ENCODE data around the gene RCSD1. TPM values are rescaled to one million over a fixed set of nuclear protein-coding genes. Genes with fewer than 3 reads are reported as not detected.
"Not testable (repeated sequence)": the region's sequence is repeated elsewhere in the genome, so short reads cannot be mapped to it uniquely, and the experiment has no call there.

The RCSD1 gene
- total RNA-seq, 2 experiments from 2014 or later, result 131 to 133 TPM

DNA sequence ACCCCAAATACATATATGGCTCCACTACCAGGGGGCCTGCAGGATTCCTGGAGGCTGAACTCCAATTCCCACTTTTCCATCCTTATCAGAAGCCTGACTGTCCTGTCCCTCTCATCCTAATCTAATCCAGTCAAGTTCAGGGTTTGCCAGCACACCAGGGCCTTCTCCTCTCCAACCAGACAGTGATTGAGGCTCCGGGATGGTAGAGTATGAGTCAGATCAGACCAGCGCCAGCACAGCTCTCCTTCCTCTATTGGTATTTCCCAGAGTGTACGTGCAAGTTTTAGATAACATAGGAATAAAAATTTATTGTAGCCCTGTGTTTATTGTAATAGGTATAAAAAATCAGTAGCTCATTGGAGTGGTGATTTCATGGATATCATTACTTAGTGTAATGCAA is 24.5 kb upstream of the RCSD1 start:
- no peak overlapping the region for H3K4me3 Mint-ChIP-seq
- no peak for ATAC-seq (ENCODE audit: low read depth)

DNA sequence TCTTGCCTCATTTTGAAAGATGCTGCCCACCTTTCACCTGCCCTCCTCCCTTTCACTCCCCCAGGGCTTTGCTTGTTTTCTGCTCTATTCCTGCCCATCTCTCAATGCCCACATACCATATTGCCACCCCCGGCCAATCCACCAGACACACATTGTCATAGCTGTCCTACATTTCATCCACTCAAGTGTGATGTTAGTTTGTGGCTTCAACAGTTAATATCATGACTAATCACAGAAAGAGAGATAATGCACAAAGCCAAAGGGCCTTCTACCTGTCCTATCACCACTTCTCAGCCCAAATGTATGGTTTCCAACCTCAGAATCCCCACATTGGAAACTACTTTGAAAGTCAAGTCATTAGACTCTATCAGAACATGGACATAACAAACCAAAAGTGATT is 18.0 kb upstream of the RCSD1 start:
- Mint-ChIP-seq H3K9me3 (peaks cover 21% of the 10 kb centered on the region), H3K4me3 (no peak overlapping the region), H3K36me3 (peaks cover 41% of the 10 kb centered on the region), H3K27ac (peak overlapping the region; percentile 0), H3K4me1 (peaks cover 15% of the 10 kb centered on the region), H3K27me3 (no peaks in the 10 kb centered on the region)
- ATAC-seq (ENCODE audit: low read depth) (no peak), DNase-seq (no peak)
- POLR2A ChIA-PET, result interaction anchor here (0.9 kb wide), 1 partner anchor 12 kb away, joined by 3 read pairs; no protein-coding TSS in a partner anchor

More for the DNA sequence above, 24.5 kb upstream of the RCSD1 start:
- DNase-seq, result no peak
- Mint-ChIP-seq H3K27ac (no peak overlapping the region), H3K4me1 (peaks cover 29% of the 10 kb centered on the region), H3K36me3 (peaks cover 27% of the 10 kb centered on the region), H3K9me3 (peaks cover 19% of the 10 kb centered on the region), H3K27me3 (no peaks in the 10 kb centered on the region)
- POLR2A ChIA-PET, result no interaction called here

DNA sequence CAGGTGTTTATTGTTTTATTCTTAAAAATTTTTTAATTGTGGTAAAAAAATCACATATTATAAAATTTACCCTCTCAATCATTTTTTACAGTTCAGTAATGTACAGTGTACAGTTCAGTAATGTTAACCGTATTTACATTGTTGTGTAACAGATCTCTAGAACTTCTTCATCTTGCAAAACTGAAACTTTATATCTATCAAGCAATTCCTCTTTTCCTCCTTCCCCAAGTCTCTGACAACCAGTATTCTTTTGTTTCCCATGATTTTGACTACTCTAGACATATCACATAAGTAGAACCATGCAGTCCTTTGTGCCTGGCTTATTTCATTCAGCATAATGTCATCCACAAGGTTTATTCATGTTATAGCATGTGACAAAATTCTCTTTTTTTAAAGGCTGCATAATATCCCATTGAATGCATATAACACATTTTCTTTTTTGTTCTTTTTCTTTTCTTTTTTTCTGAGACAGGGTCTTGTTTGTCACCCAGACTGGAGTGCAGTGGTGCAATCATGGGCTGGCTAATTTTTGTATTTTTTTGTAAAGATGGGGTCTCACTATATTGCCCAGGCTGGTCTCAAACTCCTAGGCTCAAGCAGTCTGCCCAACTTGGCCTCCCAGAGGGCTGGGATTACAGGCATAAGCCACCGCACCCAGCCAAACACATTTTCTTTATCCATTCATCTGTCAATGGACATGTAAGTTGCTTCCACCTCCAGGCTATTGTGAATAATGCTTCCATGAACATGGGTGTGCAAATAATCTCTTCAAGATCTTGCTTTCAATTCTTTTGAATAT is 17.2 kb upstream of the RCSD1 start:
- no peak for DNase-seq
- ATAC-seq (ENCODE audit: low read depth), result no peak
- peaks cover 20% of the 10 kb centered on the region for H3K9me3 Mint-ChIP-seq
- peaks cover 23% of the 10 kb centered on the region for H3K4me1 Mint-ChIP-seq
- no peak overlapping the region for H3K4me3 Mint-ChIP-seq
- H3K36me3 Mint-ChIP-seq, result peaks cover 37% of the 10 kb centered on the region
- H3K27me3 Mint-ChIP-seq, result no peaks in the 10 kb centered on the region
- H3K27ac Mint-ChIP-seq, result no peak overlapping the region
- POLR2A ChIA-PET, result no interaction called here

DNA sequence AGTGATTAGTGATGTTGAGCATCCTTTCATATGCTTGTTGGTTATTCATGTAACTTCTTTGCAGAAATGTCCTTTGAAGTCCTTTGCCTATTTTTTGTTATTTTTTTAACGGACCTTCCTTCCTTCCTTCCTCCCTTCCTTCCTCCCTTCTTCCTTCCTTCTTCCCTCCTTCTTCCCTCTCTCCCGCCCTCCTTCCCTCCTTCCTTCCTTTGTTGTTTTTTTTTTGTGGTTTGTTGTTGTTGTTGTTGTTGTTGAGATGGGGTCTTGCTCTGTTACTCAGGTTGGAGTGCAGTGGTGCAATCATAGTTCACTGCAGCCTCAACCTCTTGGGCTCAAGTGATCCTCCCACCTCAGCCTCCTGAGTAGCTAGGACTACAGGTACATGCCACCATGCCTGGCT is 16.0 kb upstream of the RCSD1 start:
- Mint-ChIP-seq H3K36me3 (peaks cover 30% of the 10 kb centered on the region), H3K4me1 (peaks cover 34% of the 10 kb centered on the region), H3K9me3 (peaks cover 16% of the 10 kb centered on the region)
- DNase-seq; H3K27me3 Mint-ChIP-seq; H3K27ac Mint-ChIP-seq; ATAC-seq (ENCODE audit: low read depth); H3K4me3 Mint-ChIP-seq: not testable (repeated sequence)
- POLR2A ChIA-PET, result interaction anchor here (6.0 kb wide), 1 partner anchor 15 kb away, joined by 92 read pairs; the partner anchor contains the start of gene RCSD1

DNA sequence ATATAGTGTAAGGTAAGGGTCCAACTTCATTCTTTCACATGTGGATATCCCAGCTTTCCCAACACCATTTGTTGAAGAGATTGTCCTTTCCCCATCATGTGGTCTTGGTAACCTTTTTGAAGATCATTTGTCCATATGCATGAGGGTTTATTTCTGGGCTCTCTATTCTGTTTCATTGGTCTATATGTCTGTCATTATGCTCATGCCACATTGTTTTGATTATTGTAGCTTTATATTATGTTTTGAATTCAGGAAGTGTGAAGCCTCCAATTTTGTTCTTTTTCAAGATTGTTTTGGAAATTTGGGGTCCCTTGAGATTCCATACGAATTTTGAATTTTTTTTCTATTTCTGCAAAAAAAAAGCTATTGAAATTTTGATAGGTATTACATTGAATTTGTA is 15.2 kb upstream of the RCSD1 start:
- DNase-seq, result no peak
- no peak overlapping the region for H3K27ac Mint-ChIP-seq
- POLR2A ChIA-PET, result interaction anchor here (3.3 to 6.0 kb wide), 2 partner anchors 14 kb away, joined by 15 to 92 read pairs; partner anchors contain the start of gene RCSD1
- H3K9me3 Mint-ChIP-seq, result peaks cover 10% of the 10 kb centered on the region
- H3K4me3 Mint-ChIP-seq, result no peak overlapping the region
- peaks cover 37% of the 10 kb centered on the region for H3K4me1 Mint-ChIP-seq
- H3K36me3 Mint-ChIP-seq, result peaks cover 25% of the 10 kb centered on the region
- no peaks in the 10 kb centered on the region for H3K27me3 Mint-ChIP-seq
- no peak for ATAC-seq (ENCODE audit: low read depth)

DNA sequence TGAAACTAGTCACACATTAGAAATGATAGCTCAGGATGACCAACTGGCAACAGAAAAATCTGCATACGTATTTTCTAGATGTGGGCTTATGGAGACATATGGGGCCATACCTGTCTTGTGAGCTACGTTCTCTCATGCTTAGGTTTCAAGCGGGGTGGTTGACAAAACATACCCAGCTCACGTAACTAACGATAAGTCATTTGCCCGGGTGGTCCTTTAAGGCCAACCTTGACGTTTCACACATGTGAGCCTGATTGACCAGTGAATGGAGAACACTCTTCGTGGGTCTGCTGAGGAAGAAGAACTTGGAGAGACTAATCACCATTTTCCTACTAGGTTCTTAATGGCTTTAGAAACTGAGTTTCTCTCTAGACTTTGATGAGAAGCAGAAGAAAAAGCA is 13.5 kb upstream of the RCSD1 start:
- Mint-ChIP-seq H3K9me3 (peaks cover 7% of the 10 kb centered on the region), H3K27me3 (no peaks in the 10 kb centered on the region), H3K36me3 (peaks cover 23% of the 10 kb centered on the region), H3K27ac (peak overlapping the region; percentile 94), H3K4me3 (peak overlapping the region; percentile 83), H3K4me1 (peaks cover 46% of the 10 kb centered on the region)
- no peak for DNase-seq
- no peak for ATAC-seq (ENCODE audit: low read depth)
- POLR2A ChIA-PET, result interaction anchor here (1.2 to 6.0 kb wide), 5 partner anchors 13 to 740 kb away, joined by 3 to 92 read pairs (median 7); partner anchors contain the start of genes DCAF6, RCSD1 and TADA1

DNA sequence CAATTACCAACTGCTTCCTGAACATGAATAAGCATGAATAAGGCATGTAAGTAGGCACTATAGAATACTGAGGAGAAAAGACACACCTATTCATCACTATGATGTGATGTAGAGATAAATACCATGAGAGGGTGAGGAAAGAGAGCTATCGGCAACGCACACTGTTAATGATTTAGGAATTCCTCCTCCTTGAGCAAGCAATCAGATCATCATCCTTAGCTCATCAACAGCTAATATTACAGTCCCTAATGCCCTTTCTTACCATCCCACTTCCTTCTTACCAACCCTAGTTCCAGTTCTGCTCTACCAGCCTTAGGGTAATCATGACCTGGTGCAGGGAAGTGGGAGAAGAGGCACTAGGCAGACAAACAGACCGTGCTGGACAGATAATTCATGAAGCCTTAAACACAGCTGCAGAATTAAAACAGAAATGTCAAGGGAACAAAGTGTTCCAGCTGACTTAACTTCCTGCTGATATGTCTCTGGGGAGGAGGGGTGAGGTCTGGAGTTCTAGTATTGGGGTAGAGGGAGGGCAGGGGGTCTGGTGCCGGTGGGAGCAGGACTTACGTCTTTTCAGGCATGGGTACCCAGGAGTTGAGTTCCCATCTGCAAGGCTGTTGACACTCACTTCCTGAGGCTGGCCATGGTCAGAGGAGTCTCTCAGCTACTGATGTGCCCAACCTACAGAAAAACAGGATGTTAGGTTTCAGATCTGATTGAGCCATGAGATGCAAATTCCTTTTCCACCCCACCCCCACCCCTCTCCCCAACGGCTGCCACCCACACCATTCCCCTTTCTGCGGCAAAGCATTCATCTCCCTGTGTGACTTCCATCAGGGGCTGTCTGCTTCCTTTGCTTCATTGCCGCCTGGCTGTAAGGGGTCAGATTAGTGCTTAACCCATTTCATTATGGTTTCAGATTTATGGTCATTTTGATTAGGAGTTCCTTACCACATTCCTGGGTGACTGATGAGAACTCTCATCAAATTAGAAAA is 12.6 kb upstream of the RCSD1 start:
- H3K9me3 Mint-ChIP-seq, result peaks cover 7% of the 10 kb centered on the region
- DNase-seq, result peak; percentile 44
- H3K27me3 Mint-ChIP-seq, result no peaks in the 10 kb centered on the region
- peaks cover 49% of the 10 kb centered on the region for H3K4me1 Mint-ChIP-seq
- peak; percentile 81 for ATAC-seq (ENCODE audit: low read depth)
- H3K4me3 Mint-ChIP-seq, result peak overlapping the region; percentile 83
- peaks cover 18% of the 10 kb centered on the region for H3K36me3 Mint-ChIP-seq
- peak overlapping the region; percentile 94 for H3K27ac Mint-ChIP-seq
- POLR2A ChIA-PET, result interaction anchor here (0.6 to 6.0 kb wide), 7 partner anchors 12 to 741 kb away, joined by 3 to 92 read pairs (median 3); partner anchors contain the start of genes DCAF6, RCSD1 and TADA1

DNA sequence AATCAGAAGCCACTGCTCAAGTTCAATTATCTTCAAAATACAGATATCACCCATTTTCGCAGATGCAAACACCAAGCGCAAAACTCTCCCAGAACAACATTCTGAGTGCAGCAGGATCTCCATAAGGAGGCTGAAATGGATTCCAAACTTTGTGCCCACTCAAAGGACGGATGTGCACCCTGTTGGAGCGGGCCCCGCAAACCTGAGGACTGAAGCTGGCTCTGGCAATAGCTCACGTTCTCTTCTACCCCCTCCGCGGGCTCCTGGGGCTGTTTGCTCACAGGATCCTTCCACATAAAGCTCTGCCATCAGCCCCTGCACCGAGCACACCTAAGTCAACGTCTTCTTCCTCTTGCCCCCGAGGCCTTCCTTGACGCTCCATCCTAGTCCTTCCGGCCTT is 11.7 kb upstream of the RCSD1 start:
- H3K36me3 Mint-ChIP-seq, result peaks cover 19% of the 10 kb centered on the region
- H3K27me3 Mint-ChIP-seq, result no peaks in the 10 kb centered on the region
- peaks cover 53% of the 10 kb centered on the region for H3K4me1 Mint-ChIP-seq
- POLR2A ChIA-PET, result interaction anchor here (0.8 to 6.0 kb wide), 2 partner anchors 8 to 11 kb away, joined by 3 to 92 read pairs; partner anchors contain the start of gene RCSD1
- DNase-seq (no peak), ATAC-seq (ENCODE audit: low read depth) (no peak)
- peak overlapping the region; percentile 83 for H3K4me3 Mint-ChIP-seq
- peaks cover 5% of the 10 kb centered on the region for H3K9me3 Mint-ChIP-seq
- H3K27ac Mint-ChIP-seq, result peak overlapping the region; percentile 94

DNA sequence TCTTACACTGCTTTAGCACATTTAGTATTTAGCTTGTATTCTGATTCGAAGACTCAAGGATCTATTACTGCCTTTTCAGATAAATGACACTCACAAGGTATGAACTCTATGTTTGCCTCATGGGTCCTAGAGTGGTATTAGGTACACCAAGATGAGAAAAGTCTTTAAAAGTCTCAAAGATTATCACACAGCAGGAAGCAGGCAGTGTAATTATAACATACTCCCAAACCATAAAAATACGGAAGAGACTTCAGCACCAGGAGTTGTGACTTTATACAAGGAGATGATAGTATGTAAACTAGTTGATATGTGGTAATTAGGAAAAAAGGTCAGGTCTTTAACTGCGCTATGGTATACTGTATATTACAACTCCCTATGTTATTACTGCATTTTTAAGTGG is 11.2 kb upstream of the RCSD1 start:
- peaks cover 55% of the 10 kb centered on the region for H3K4me1 Mint-ChIP-seq
- H3K27ac Mint-ChIP-seq, result peak overlapping the region; percentile 94
- peaks cover 5% of the 10 kb centered on the region for H3K9me3 Mint-ChIP-seq
- no peak for DNase-seq
- ATAC-seq (ENCODE audit: low read depth), result no peak
- H3K27me3 Mint-ChIP-seq, result no peaks in the 10 kb centered on the region
- peak overlapping the region; percentile 0 for H3K4me3 Mint-ChIP-seq
- peaks cover 19% of the 10 kb centered on the region for H3K36me3 Mint-ChIP-seq
- POLR2A ChIA-PET, result interaction anchor here (0.8 to 6.0 kb wide), 2 partner anchors 8 to 10 kb away, joined by 3 to 92 read pairs; partner anchors contain the start of gene RCSD1

DNA sequence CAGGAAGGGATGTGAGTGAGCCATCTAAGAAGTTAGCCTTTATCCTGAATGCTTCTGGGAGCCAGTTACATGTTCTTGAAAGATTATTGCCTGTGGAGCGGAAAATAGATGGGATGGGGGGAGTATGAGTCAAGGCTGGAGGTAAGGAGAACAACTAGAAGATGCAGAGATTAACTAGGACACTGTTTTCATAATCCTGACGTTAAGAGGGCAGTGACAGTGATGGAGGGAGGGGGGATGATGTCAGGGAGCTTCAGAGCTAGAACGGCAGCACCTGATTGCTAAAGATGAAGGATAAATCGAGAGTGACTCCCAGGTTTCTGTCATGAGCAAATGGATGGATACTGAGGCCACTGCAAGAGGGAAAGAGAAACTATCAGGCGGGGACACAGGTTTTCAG is 10.0 kb upstream of the RCSD1 start:
- Mint-ChIP-seq H3K4me1 (peaks cover 60% of the 10 kb centered on the region), H3K4me3 (no peak overlapping the region), H3K9me3 (peaks cover 9% of the 10 kb centered on the region), H3K36me3 (peaks cover 16% of the 10 kb centered on the region), H3K27ac (no peak overlapping the region), H3K27me3 (no peaks in the 10 kb centered on the region)
- POLR2A ChIA-PET, result no interaction called here
- ATAC-seq (ENCODE audit: low read depth), result no peak
- DNase-seq, result no peak

DNA sequence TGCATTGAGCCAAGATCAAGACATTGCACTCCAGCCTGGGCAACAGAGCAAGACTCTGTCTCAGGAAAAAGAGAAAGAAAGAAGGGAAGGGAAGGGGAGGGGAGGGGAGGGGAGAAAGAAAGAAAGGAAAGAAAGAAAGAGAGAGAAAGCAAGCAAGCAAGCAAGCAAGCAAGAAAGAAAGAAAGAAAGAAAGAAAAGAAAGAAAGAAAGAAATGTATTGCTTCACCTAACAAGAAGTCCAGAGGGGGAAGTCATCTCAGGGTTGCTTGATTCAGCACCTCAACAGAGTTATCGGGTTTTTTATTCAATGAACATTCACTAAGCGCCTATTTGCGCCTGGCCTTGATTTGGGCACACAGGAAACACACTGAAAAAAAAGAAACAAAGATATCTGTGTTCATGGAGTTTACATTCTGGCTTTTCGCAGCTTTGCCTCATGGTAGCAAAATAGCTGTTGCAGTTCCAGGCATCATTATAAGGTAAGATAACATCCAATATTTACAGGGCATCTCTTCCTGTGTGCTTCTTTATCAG is 8.2 kb upstream of the RCSD1 start:
- no peak for DNase-seq
- Mint-ChIP-seq H3K4me1 (peaks cover 67% of the 10 kb centered on the region), H3K36me3 (peaks cover 18% of the 10 kb centered on the region), H3K4me3 (peak overlapping the region; percentile 38), H3K9me3 (peaks cover 6% of the 10 kb centered on the region), H3K27me3 (no peaks in the 10 kb centered on the region), H3K27ac (no peak overlapping the region)
- ATAC-seq (ENCODE audit: low read depth), result no peak
- POLR2A ChIA-PET, result no interaction called here

DNA sequence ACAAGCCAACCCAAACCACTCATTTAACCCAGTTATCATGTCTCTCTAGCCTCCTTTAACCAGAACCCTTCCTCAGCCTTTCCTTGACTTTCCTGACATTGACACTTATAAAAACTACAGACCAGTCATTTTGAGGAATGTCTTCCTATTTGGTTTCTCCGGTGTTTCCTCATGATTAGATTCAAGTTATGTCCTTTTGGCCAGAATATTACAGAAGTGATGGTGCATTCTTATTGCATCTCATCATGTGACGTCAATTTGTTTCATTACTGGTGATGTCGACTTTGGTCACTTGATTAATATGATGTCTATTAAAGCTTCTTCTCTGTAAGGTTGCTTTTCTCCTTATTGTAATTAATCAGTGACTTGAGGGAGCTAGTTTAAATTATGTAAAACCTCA is 6.1 kb upstream of the RCSD1 start:
- Mint-ChIP-seq H3K27ac (no peak overlapping the region), H3K9me3 (peaks cover 6% of the 10 kb centered on the region), H3K4me1 (peaks cover 62% of the 10 kb centered on the region), H3K36me3 (peaks cover 18% of the 10 kb centered on the region), H3K27me3 (no peaks in the 10 kb centered on the region), H3K4me3 (no peak overlapping the region)
- POLR2A ChIA-PET, result no interaction called here
- ATAC-seq (ENCODE audit: low read depth) (no peak), DNase-seq (no peak)

Data from activated naive CD8-positive, alpha-beta T cell treated with anti-CD3 and anti-CD28 coated beads, Interleukin-2, amount 10 ng/mL, durations not matched to agents 7 days and 5 days (primary cell).